K562 (cell line): ENCODE results near the gene SESN2. TPM values are rescaled to one million over a fixed set of nuclear protein-coding genes. Genes with fewer than 3 reads are reported as not detected.

Experiments
- ARNT ChIP-seq, 2 experiments: fragments of 450-650 bp; IDR thresholded peaks; 2 replicates each; pipeline ENCODE4 v1.6.1; 2016; ENCODE audit warnings: mild to moderate bottlenecking in 1 of 2
- CBFA2T3 ChIP-seq: fragments of 450-650 bp; IDR thresholded peaks from 2 replicates; pipeline ENCODE4 v1.6.1; 2017
- CEBPB ChIP-seq: fragments of 450-650 bp; IDR thresholded peaks from 2 replicates; pipeline ENCODE4 v1.6.1; 2016; ENCODE audit warnings: missing genetic modification characterization, missing compliant biosample characterization
- E2F3 ChIP-seq: fragments of 250-450 bp; sonication (Bioruptor Pico); IDR thresholded peaks from 2 replicates; pipeline ENCODE4 v1.4.0; 2020; ENCODE audit warnings: mild to moderate bottlenecking
- GTF2E2 ChIP-seq: fragments of 200-800 bp; sonication (Bioruptor generic); IDR thresholded peaks from 2 replicates; pipeline ENCODE4 v1.6.1; 2016; ENCODE audit warnings: missing genetic modification characterization, missing compliant biosample characterization
- JUN ChIP-seq, 2 experiments: sonication (generic) in 1 of 2; formaldehyde crosslinking in 1 of 2; IDR thresholded peaks; 2 replicates each; pipeline versions ENCODE4 v1.6.1 to v1.8.0; 2012 to 2022; ENCODE audit warnings: borderline replicate concordance in 2 of 2, mild to moderate bottlenecking in 2 of 2, improper control_type of control experiment in 1 of 2, low read depth in 1 of 2, low read length in 1 of 2, missing genetic modification reagents in 1 of 2
- MAFG ChIP-seq: fragments of 450-650 bp; conservative IDR thresholded peaks from 2 replicates; pipeline ENCODE4 v1.6.1; 2016; ENCODE audit warnings: missing genetic modification characterization, missing compliant biosample characterization
- NRF1 ChIP-seq, 2 experiments: fragments of 450-650 bp; IDR thresholded peaks in 1 of 2; conservative IDR thresholded peaks in 1 of 2; 2 replicates each; pipeline ENCODE4 v1.6.1; 2014; ENCODE audit warnings: mild to moderate bottlenecking in 2 of 2
- PCBP2 ChIP-seq: fragments of 200-400 bp; formaldehyde crosslinking; IDR thresholded peaks from 2 replicates; pipeline ENCODE4 v1.6.1; 2018; ENCODE audit warnings: low read length, low read depth, mild to moderate bottlenecking, moderate library complexity; ENCODE audit not compliant: poor library complexity, severe bottlenecking
- PURB ChIP-seq: sonication (generic); formaldehyde crosslinking; IDR thresholded peaks from 2 replicates; pipeline ENCODE4 v1.9.0; 2021; ENCODE audit warnings: low read depth, mild to moderate bottlenecking, missing genetic modification reagents
- PYGO2 ChIP-seq: fragments of 450-650 bp; IDR thresholded peaks from 2 replicates; pipeline ENCODE4 v1.6.1; 2016; ENCODE audit warnings: mild to moderate bottlenecking, missing genetic modification characterization, moderate library complexity, missing compliant biosample characterization
- RBM17 ChIP-seq: fragments of 200-400 bp; formaldehyde crosslinking; IDR thresholded peaks from 2 replicates; pipeline ENCODE4 v1.6.1; 2017; ENCODE audit warnings: low read depth, mild to moderate bottlenecking, low read length, borderline replicate concordance
- RFX5 ChIP-seq: IDR thresholded peaks from 2 replicates; pipeline ENCODE4 v1.6.1; 2011; ENCODE audit warnings: low read depth, mild to moderate bottlenecking, improper control_type of control experiment, low read length
- SIN3A ChIP-seq, 2 experiments: fragments of 150-350 bp in 1 of 2; IDR thresholded peaks; 2 replicates each; pipeline ENCODE4 v1.6.1; 2011 to 2016; ENCODE audit warnings: borderline replicate concordance in 2 of 2, low read depth in 2 of 2, low read length in 2 of 2, mild to moderate bottlenecking in 2 of 2, moderate library complexity in 2 of 2; ENCODE audit not compliant: control insufficient read depth in 1 of 2
- SMARCB1 ChIP-seq: IDR thresholded peaks from 2 replicates; pipeline ENCODE4 v1.6.1; 2011; ENCODE audit warnings: improper control_type of control experiment, low read depth; ENCODE audit not compliant: insufficient read length
- TAF1 ChIP-seq: IDR thresholded peaks from 2 replicates; pipeline ENCODE4 v1.6.1; 2011; ENCODE audit warnings: mild to moderate bottlenecking, low read length, moderate library complexity; ENCODE audit not compliant: insufficient read depth, control insufficient read depth, severe bottlenecking; ENCODE audit errors: extremely low read depth
- TEAD1 ChIP-seq, 2 experiments: fragments of 450-650 bp in 1 of 2; sonication (generic) in 1 of 2; formaldehyde crosslinking; IDR thresholded peaks; 2 replicates each; pipeline versions ENCODE4 v1.4.0 to v1.8.0; 2020 to 2022; ENCODE audit warnings: mild to moderate bottlenecking in 2 of 2, missing genetic modification reagents in 1 of 2
- ZNF140 ChIP-seq: fragments of 250-450 bp; sonication (Bioruptor Pico); IDR thresholded peaks from 2 replicates; pipeline ENCODE4 v1.8.0; 2021; ENCODE audit warnings: moderate library complexity, mild to moderate bottlenecking, inconsistent platforms
- ZNF77 ChIP-seq: fragments of 250-450 bp; sonication (Bioruptor Pico); IDR thresholded peaks from 2 replicates; pipeline ENCODE4 v1.5.0; 2020
- polyA plus RNA-seq, 8 experiments: library from polyadenylated mRNA; depleted of rRNA in 4 of 8; stranded (reverse) in 5 of 8; unstranded in 3 of 8; fragments of >200 nt; fragmentation: Nextera tagmentation in 2 of 8; fragmentation: Illumina TruSeq in 1 of 8; extraction: Ambion mirVana in 2 of 8; extraction: Trizol in 1 of 8; gene quantifications; 2 replicates each; pipeline versions ENCODE4 v1.2.1 to v1.2.3, GENCODE V29; 2011 to 2014; ENCODE audit warnings: inconsistent platforms in 1 of 8, missing spikeins in 1 of 8
- total RNA-seq, 7 experiments: library from RNA; depleted of rRNA in 6 of 7; stranded (reverse); fragments of >200 nt in 6 of 7; fragmentation: Illumina TruSeq in 2 of 7; extraction: Trizol in 2 of 7; gene quantifications; 2 replicates each; pipeline versions ENCODE4 v1.2.1 to v1.2.3, GENCODE V29; 2011 to 2021; ENCODE audit warnings: low replicate concordance in 1 of 7
- TF ChIP-seq, protein P1 (sequence below): fragments of 250-450 bp; sonication (Bioruptor Pico); IDR thresholded peaks from 2 replicates; pipeline ENCODE4 v1.5.0; 2020; ENCODE audit warnings: mild to moderate bottlenecking
- TF ChIP-seq, protein P2 (sequence below): fragments of 450-650 bp; IDR thresholded peaks from 2 replicates; pipeline ENCODE4 v1.6.1; 2016; ENCODE audit warnings: borderline replicate concordance
- TF ChIP-seq, protein P3 (sequence below): fragments of 450-650 bp; IDR thresholded peaks from 2 replicates; pipeline ENCODE4 v1.6.1; 2017; ENCODE audit warnings: antibody characterized with exemption

SESN2 gene
- total and polyA plus RNA-seq, 9 of the 15 experiments (the other 6 are each of a cell fraction or from before 2014, with no cell fraction given) = 3.7 to 71.3 (median 16.8) TPM

DNA sequence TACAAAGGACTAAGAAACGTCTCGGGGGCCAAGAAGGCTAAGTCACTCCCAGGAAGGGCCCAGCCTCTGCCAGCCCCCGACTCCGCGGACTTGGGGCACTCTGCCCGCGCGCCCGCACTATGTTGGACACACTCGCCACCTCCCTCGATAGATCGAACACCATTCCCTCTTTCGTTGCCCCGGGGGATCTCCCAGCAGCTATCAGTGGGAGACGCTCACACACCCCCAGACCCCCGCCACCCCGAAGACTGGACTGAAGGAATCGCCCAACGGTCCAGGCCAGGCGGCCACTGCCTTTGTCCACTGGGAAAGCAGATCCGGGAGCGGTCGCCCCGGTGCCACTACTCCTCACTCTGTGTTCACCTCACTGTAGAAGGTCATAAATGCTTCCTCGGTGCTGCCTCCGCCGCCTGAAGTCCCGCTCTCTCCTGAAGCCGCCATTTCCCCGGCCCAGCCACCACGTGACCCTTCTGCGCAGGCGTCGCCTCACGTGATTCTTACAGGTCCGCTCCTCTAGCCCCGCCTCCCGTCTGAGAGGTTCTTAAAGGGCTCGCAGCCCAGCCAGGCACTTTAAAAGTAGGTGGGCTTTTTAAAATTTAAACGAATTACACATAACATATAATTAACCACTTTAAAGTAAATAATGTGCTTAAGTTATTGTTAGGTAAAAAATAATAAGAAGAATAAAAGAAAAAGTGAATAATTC is 26.6 kb upstream of the SESN2 start, which contains the start of gene DNAJC8 (continued):
- TF ChIP-seq TAF1 = peak; percentile 96
- TF ChIP-seq CBFA2T3 = no peak
- TF ChIP-seq NRF1 (conservative IDR thresholded peaks at IDR 0.05 in 1 of 2, IDR thresholded peaks at IDR 0.05 in 1 of 2) = peak; percentile 92 to 93
- peak in 1 of 2 experiments; percentile 93; a peak in 2 of 4 replicates for TF ChIP-seq SIN3A (IDR thresholded peaks at IDR 0.05; ENCODE audit: borderline replicate concordance in 2 of 2, control insufficient read depth in 1 of 2, low read depth in 2 of 2, low read length in 2 of 2)
- no peak for TF ChIP-seq CEBPB (tag)
- no peak for TF ChIP-seq ZNF140
- no peak for TF ChIP-seq RFX5
- TF ChIP-seq RBM17 = no peak
- TF ChIP-seq ARNT (IDR thresholded peaks at IDR 0.05) = no peak
- no peak for TF ChIP-seq TEAD1 (CRISPR knock-in tag; IDR thresholded peaks at IDR 0.05)
- no peak for TF ChIP-seq PURB
- TF ChIP-seq PCBP2 = no peak
- no peak for TF ChIP-seq MAFG (tag)
- TF ChIP-seq, protein P1, sequence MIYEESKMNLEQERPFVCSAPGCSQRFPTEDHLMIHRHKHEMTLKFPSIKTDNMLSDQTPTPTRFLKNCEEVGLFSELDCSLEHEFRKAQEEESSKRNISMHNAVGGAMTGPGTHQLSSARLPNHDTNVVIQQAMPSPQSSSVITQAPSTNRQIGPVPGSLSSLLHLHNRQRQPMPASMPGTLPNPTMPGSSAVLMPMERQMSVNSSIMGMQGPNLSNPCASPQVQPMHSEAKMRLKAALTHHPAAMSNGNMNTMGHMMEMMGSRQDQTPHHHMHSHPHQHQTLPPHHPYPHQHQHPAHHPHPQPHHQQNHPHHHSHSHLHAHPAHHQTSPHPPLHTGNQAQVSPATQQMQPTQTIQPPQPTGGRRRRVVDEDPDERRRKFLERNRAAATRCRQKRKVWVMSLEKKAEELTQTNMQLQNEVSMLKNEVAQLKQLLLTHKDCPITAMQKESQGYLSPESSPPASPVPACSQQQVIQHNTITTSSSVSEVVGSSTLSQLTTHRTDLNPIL (CRISPR knock-in tag) = no peak
- no peak for TF ChIP-seq SMARCB1
- TF ChIP-seq E2F3 (CRISPR knock-in tag) = peak; percentile 82
- TF ChIP-seq GTF2E2 (tag) = peak; percentile 73; the same call in 1 of the 2 replicates
- peak; percentile 72; the same call in 1 of the 2 replicates for TF ChIP-seq JUN (IDR thresholded peaks at IDR 0.05; ENCODE audit: borderline replicate concordance, low read depth, low read length)
- no peak for TF ChIP-seq JUN (CRISPR knock-in tag; IDR thresholded peaks at IDR 0.05; ENCODE audit: borderline replicate concordance)
- TF ChIP-seq, protein P2, sequence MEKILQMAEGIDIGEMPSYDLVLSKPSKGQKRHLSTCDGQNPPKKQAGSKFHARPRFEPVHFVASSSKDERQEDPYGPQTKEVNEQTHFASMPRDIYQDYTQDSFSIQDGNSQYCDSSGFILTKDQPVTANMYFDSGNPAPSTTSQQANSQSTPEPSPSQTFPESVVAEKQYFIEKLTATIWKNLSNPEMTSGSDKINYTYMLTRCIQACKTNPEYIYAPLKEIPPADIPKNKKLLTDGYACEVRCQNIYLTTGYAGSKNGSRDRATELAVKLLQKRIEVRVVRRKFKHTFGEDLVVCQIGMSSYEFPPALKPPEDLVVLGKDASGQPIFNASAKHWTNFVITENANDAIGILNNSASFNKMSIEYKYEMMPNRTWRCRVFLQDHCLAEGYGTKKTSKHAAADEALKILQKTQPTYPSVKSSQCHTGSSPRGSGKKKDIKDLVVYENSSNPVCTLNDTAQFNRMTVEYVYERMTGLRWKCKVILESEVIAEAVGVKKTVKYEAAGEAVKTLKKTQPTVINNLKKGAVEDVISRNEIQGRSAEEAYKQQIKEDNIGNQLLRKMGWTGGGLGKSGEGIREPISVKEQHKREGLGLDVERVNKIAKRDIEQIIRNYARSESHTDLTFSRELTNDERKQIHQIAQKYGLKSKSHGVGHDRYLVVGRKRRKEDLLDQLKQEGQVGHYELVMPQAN = peak; percentile 90
- no peak for TF ChIP-seq ZNF77 (CRISPR knock-in tag)
- no peak for TF ChIP-seq PYGO2 (tag)
- TF ChIP-seq, protein P3, sequence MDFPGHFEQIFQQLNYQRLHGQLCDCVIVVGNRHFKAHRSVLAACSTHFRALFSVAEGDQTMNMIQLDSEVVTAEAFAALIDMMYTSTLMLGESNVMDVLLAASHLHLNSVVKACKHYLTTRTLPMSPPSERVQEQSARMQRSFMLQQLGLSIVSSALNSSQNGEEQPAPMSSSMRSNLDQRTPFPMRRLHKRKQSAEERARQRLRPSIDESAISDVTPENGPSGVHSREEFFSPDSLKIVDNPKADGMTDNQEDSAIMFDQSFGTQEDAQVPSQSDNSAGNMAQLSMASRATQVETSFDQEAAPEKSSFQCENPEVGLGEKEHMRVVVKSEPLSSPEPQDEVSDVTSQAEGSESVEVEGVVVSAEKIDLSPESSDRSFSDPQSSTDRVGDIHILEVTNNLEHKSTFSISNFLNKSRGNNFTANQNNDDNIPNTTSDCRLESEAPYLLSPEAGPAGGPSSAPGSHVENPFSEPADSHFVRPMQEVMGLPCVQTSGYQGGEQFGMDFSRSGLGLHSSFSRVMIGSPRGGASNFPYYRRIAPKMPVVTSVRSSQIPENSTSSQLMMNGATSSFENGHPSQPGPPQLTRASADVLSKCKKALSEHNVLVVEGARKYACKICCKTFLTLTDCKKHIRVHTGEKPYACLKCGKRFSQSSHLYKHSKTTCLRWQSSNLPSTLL = no peak
